ENCODE results near the gene TDRD15. TPM values are rescaled to one million over a fixed set of nuclear protein-coding genes. Genes with fewer than 3 reads are reported as not detected.

The TDRD15 gene
- total RNA-seq, 4 donors from 2014 or later = 0.73 TPM; not detected in 3

DNA sequence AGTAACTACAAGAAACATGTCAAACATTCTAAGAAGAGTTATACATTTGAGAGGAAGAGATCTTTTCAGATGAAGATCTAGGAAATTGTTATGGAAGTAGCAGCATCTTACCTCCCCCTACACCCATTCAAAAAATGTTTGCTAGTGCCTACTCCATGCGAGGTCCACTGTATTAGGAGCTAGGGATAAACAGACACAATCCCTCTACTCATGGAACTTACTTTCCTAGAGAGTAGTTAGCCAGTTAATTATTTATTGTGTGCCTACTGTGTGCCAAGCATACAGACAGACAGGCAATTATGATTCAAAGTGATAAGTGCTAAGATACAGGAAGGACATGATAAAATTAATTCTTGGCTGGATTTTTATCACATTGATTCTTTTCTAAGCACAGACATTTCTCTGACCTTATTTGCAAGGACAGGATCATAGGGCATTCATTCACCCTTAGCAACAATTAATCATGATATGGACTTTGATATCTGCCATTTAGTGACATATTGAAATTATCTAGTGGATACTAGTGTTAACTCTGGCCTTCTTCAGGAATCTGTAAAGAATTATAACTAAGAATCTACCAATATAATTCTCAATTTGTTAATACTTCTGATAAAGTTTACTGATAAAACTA is 19.6 kb upstream of the TDRD15 start:
- no peak for ATAC-seq
- TF ChIP-seq, protein P1, sequence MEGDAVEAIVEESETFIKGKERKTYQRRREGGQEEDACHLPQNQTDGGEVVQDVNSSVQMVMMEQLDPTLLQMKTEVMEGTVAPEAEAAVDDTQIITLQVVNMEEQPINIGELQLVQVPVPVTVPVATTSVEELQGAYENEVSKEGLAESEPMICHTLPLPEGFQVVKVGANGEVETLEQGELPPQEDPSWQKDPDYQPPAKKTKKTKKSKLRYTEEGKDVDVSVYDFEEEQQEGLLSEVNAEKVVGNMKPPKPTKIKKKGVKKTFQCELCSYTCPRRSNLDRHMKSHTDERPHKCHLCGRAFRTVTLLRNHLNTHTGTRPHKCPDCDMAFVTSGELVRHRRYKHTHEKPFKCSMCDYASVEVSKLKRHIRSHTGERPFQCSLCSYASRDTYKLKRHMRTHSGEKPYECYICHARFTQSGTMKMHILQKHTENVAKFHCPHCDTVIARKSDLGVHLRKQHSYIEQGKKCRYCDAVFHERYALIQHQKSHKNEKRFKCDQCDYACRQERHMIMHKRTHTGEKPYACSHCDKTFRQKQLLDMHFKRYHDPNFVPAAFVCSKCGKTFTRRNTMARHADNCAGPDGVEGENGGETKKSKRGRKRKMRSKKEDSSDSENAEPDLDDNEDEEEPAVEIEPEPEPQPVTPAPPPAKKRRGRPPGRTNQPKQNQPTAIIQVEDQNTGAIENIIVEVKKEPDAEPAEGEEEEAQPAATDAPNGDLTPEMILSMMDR (IDR thresholded peaks at IDR 0.05) = no peak
- no peaks in the 10 kb centered on the region for H3K4me1 ChIP-seq
- WGBS, 2 donors (ENCODE audit: low coverage in 1 of 2) = 60 to 75% methylated on average over 1 of the region's 1 CpG
- no peak overlapping the region for H3K4me3 ChIP-seq
- H3K36me3 ChIP-seq = no peaks in the 10 kb centered on the region
- no peaks in the 10 kb centered on the region for H3K9me3 ChIP-seq
- no peak overlapping the region for H3K27ac ChIP-seq
- H3K27me3 ChIP-seq = no peaks in the 10 kb centered on the region

- Histone ChIP-seq H3K4me3 (no peak overlapping the region), H3K36me3 (no peaks in the 10 kb centered on the region), H3K9me3 (no peaks in the 10 kb centered on the region), H3K27me3 (no peaks in the 10 kb centered on the region), H3K4me1 (no peaks in the 10 kb centered on the region), H3K27ac (no peak overlapping the region)
- TF ChIP-seq POLR2A (IDR thresholded peaks at IDR 0.05) (no peak), POLR2AphosphoS5 (IDR thresholded peaks at IDR 0.05) (no peak), EP300 (IDR thresholded peaks at IDR 0.05) (no peak)
- TF ChIP-seq, protein P1 (IDR thresholded peaks at IDR 0.05) = no peak
- no peak for ATAC-seq
- WGBS, 2 donors (ENCODE audit: low coverage in 1 of 2) = 80 to 100% methylated on average over 1 of the region's 1 CpG
Measured at GRCh38 chr2:21111012-21111411, 12.8 kb upstream of the TDRD15 start.

DNA sequence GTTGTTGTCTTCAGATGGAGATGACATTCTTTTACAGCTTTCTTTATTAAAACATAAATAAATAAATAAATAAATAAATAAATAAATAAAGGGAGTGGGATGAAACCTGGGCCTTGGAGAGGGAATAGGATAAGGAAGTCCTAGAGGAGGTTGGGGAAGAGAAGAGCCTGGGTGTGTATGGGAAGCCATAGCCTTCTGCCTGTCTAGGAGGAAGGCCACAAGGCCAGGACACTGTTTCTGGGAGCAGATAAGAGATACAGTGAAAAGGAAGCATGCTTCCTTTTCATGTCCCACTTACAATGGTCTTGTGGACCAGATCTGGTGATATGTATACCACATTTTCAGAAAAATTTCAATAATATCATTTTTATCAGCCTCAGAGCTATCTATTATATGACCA is 6.1 kb upstream of the TDRD15 start:
- no peaks in the 10 kb centered on the region for H3K36me3 ChIP-seq
- peaks cover 8% of the 10 kb centered on the region for H3K27me3 ChIP-seq
- no peak overlapping the region for H3K4me3 ChIP-seq
- H3K4me1 ChIP-seq = no peaks in the 10 kb centered on the region
- H3K9me3 ChIP-seq = no peaks in the 10 kb centered on the region
- no peak for TF ChIP-seq EP300 (IDR thresholded peaks at IDR 0.05)
- no peak for TF ChIP-seq POLR2AphosphoS5 (IDR thresholded peaks at IDR 0.05)
- TF ChIP-seq, protein P1 (IDR thresholded peaks at IDR 0.05) = no peak
- TF ChIP-seq POLR2A (IDR thresholded peaks at IDR 0.05) = no peak
- no peak overlapping the region for H3K27ac ChIP-seq
- no peak for ATAC-seq

DNA sequence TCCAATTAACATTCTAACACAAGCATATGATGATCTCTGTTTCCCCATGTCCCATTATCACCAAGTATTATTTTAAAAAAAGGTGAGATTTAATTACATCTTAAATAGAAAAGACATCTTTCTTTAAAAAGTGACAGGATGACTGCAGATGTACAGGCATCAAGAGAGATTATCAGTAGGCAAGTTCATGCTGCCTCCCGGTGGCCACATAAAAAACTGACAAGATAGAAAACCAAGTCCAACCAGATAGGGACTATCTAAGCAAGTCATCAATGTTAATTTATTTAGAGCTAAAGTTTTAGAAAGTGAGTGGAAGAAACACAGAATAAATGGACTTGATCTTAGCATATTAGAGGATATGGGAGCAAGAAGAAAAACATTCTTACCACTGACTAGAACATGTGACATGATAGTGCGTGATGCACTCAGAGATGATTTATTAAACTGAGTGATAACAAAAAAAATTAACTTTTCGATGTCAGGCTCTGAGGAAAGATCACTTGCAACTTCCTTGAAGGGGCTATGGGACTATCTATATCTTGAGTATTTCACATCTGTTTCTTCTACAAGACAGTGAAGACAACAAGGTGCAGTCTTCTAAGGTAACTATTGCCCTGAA is 5.4 kb upstream of the TDRD15 start:
- ATAC-seq = no peak
- no peak overlapping the region for H3K4me3 ChIP-seq
- no peaks in the 10 kb centered on the region for H3K36me3 ChIP-seq
- H3K27ac ChIP-seq = no peak overlapping the region
- peaks cover 8% of the 10 kb centered on the region for H3K27me3 ChIP-seq
- no peaks in the 10 kb centered on the region for H3K4me1 ChIP-seq
- no peaks in the 10 kb centered on the region for H3K9me3 ChIP-seq
- 27 to 42% methylated on average over 3 of the region's 3 CpGs for WGBS, 2 donors (ENCODE audit: low coverage in 1 of 2)
- TF ChIP-seq EP300 (IDR thresholded peaks at IDR 0.05) = no peak
- TF ChIP-seq POLR2AphosphoS5 (IDR thresholded peaks at IDR 0.05) = no peak
- TF ChIP-seq, protein P1 (IDR thresholded peaks at IDR 0.05) = peak; percentile 42 to 65 (median 63)
- no peak for TF ChIP-seq POLR2A (IDR thresholded peaks at IDR 0.05)

DNA sequence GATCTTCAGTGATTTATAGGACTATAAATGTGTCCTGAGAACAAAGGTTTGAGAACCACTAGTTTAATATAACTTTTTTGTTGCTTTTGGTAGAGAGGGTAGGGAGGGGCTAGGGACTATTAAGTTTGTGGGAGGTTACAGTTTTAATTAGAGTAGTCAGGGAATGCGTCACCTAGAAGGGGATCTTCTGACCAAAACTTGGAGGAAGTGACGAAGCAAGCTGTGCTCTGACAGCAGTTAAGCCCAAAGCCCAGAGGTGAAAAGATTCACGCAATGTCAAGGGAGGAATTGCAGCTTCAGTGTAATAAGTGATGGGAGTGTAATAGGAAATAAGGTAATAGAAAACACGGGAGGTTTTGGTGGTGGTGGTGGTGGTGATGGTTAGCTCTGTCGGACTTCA is 8.1 kb downstream of the TDRD15 start:
- no peaks in the 10 kb centered on the region for H3K4me1 ChIP-seq
- H3K9me3 ChIP-seq = no peaks in the 10 kb centered on the region
- no peaks in the 10 kb centered on the region for H3K27me3 ChIP-seq
- H3K27ac ChIP-seq = no peak overlapping the region
- ATAC-seq = no peak
- TF ChIP-seq POLR2AphosphoS5 (IDR thresholded peaks at IDR 0.05) (no peak), POLR2A (IDR thresholded peaks at IDR 0.05) (no peak), EP300 (IDR thresholded peaks at IDR 0.05) (no peak)
- TF ChIP-seq, protein P1 (IDR thresholded peaks at IDR 0.05) = no peak
- no peak overlapping the region for H3K4me3 ChIP-seq
- 72 to 74% methylated on average over 5 of the region's 5 CpGs for WGBS, 2 donors (ENCODE audit: low coverage in 1 of 2)
- H3K36me3 ChIP-seq = no peaks in the 10 kb centered on the region
